H9 (cell line): ENCODE data around the gene TMSB10. TPM values are rescaled to one million over a fixed set of nuclear protein-coding genes. Genes with fewer than 3 reads are reported as not detected.

Experiments used
- DNase-seq: peaks from one replicate; pipeline ENCODE4 v3.0.0-alpha.2; 2017
- H2AFZ ChIP-seq: one replicate; pipeline ENCODE4 v1.6.1; 2013; ENCODE audit warnings: mild to moderate bottlenecking, low read length, control low read depth, moderate library complexity
- H2AK5ac ChIP-seq: 2 replicates; pipeline ENCODE4 v1.6.1; 2013; ENCODE audit warnings: low read length, control low read depth, mixed read lengths; ENCODE audit not compliant: insufficient read length
- H2BK120ac ChIP-seq: one replicate; pipeline ENCODE4 v1.6.1; 2013; ENCODE audit warnings: low read depth, mild to moderate bottlenecking, low read length, control low read depth, inconsistent platforms; ENCODE audit not compliant: poor library complexity, severe bottlenecking
- H2BK12ac ChIP-seq: 2 replicates; pipeline ENCODE4 v1.6.1; 2013; ENCODE audit warnings: low read length, control low read depth, mixed read lengths, low read depth; ENCODE audit not compliant: insufficient read length
- H2BK15ac ChIP-seq: 2 replicates; pipeline ENCODE4 v1.6.1; 2013; ENCODE audit warnings: low read depth, low read length, control low read depth
- H2BK20ac ChIP-seq: one replicate; pipeline ENCODE4 v1.6.1; 2013; ENCODE audit warnings: low read depth, mild to moderate bottlenecking, low read length, control low read depth, inconsistent platforms; ENCODE audit not compliant: poor library complexity, severe bottlenecking
- H2BK5ac ChIP-seq: 2 replicates; pipeline ENCODE4 v1.6.1; 2013; ENCODE audit warnings: low read length, control low read depth, mixed read lengths; ENCODE audit not compliant: insufficient read length
- H3K14ac ChIP-seq: 2 replicates; pipeline ENCODE4 v1.6.1; 2013; ENCODE audit warnings: low read length, control low read depth; ENCODE audit not compliant: insufficient read depth
- H3K18ac ChIP-seq: 2 replicates; pipeline ENCODE4 v1.6.1; 2013; ENCODE audit warnings: low read depth, mild to moderate bottlenecking, mixed read lengths, low read length, control low read depth; ENCODE audit not compliant: insufficient read length
- H3K23ac ChIP-seq: 2 replicates; pipeline ENCODE4 v1.6.1; 2013; ENCODE audit warnings: low read length, control low read depth, mixed read lengths, low read depth; ENCODE audit not compliant: insufficient read length
- H3K23me2 ChIP-seq: 2 replicates; pipeline ENCODE4 v1.6.1; 2013; ENCODE audit warnings: low read depth, mild to moderate bottlenecking, mixed read lengths, low read length, control low read depth; ENCODE audit not compliant: insufficient read length, poor library complexity, severe bottlenecking
- H3K27ac ChIP-seq: 2 replicates; pipeline ENCODE4 v1.5.1; 2013; ENCODE audit warnings: low read length, control low read depth, mixed read lengths, low read depth; ENCODE audit not compliant: insufficient read length
- H3K27me3 ChIP-seq: 2 replicates; pipeline ENCODE4 v1.6.1; 2013; ENCODE audit warnings: low read length, control low read depth, inconsistent platforms; ENCODE audit not compliant: insufficient read depth
- H3K4ac ChIP-seq: 2 replicates; pipeline ENCODE4 v1.6.1; 2013; ENCODE audit warnings: low read depth, mild to moderate bottlenecking, control low read depth, inconsistent platforms, low read length, moderate library complexity
- H3K4me1 ChIP-seq: 2 replicates; pipeline ENCODE4 v1.6.1; 2013; ENCODE audit warnings: low read length, control low read depth, inconsistent platforms; ENCODE audit not compliant: insufficient read depth
- H3K4me2 ChIP-seq: 2 replicates; pipeline ENCODE4 v1.6.1; 2013; ENCODE audit warnings: low read length, control low read depth, mixed read lengths; ENCODE audit not compliant: insufficient read length, insufficient read depth
- H3K56ac ChIP-seq: 2 replicates; pipeline ENCODE4 v1.6.1; 2013; ENCODE audit warnings: low read depth, mild to moderate bottlenecking, mixed read lengths, low read length, control low read depth; ENCODE audit not compliant: insufficient read length
- H3K79me1 ChIP-seq: 2 replicates; pipeline ENCODE4 v1.6.1; 2013; ENCODE audit warnings: low read depth, mild to moderate bottlenecking, moderate library complexity, low read length, control low read depth, inconsistent platforms; ENCODE audit not compliant: insufficient read depth, poor library complexity, severe bottlenecking
- H3K79me2 ChIP-seq: 2 replicates; pipeline ENCODE4 v1.6.1; 2013; ENCODE audit warnings: low read length, control low read depth, inconsistent platforms; ENCODE audit not compliant: insufficient read depth
- H3K9ac ChIP-seq: 2 replicates; pipeline ENCODE4 v1.6.1; 2013; ENCODE audit warnings: low read length, control low read depth, mixed read lengths; ENCODE audit not compliant: insufficient read length; ENCODE audit errors: extremely low read depth
- H3K9me3 ChIP-seq: one replicate; pipeline ENCODE4 v1.6.1; 2013; ENCODE audit warnings: low read depth, low read length, inconsistent platforms; ENCODE audit not compliant: control insufficient read depth
- H3T11ph ChIP-seq: one replicate; pipeline ENCODE4 v1.6.1; 2013; ENCODE audit warnings: mild to moderate bottlenecking, low read length, control low read depth, inconsistent platforms
- H4K20me1 ChIP-seq: one replicate; pipeline ENCODE4 v1.6.1; 2013; ENCODE audit not compliant: control insufficient read depth, insufficient read length, insufficient read depth
- H4K5ac ChIP-seq: 2 replicates; pipeline ENCODE4 v1.6.1; 2013; ENCODE audit warnings: low read depth, mild to moderate bottlenecking, mixed read lengths, low read length, control low read depth; ENCODE audit not compliant: insufficient read length
- H4K8ac ChIP-seq: replicated peaks from 2 replicates; pipeline ENCODE4 v1.6.1; 2013; ENCODE audit warnings: low read length, control low read depth, mixed read lengths, low read depth; ENCODE audit not compliant: insufficient read length
- H4K91ac ChIP-seq: 2 replicates; pipeline ENCODE4 v1.6.1; 2013; ENCODE audit warnings: low read depth, mild to moderate bottlenecking, moderate library complexity, mixed read lengths, low read length, control low read depth; ENCODE audit not compliant: insufficient read length
- H3K27ac Mint-ChIP-seq, 3 experiments: 2 replicates in 2 of 3; 3 replicates in 1 of 3; pipeline ENCODE4 v1.8.0; 2020 to 2021; ENCODE audit warnings: mixed read lengths in 3 of 3, mild to moderate bottlenecking in 1 of 3, moderate library complexity in 1 of 3
- H3K27me3 Mint-ChIP-seq: 2 replicates; pipeline ENCODE4 v1.8.0; 2021; ENCODE audit warnings: low read depth, mild to moderate bottlenecking, moderate library complexity, mixed read lengths
- H3K36me3 Mint-ChIP-seq, 3 experiments: 2 replicates in 2 of 3; 3 replicates in 1 of 3; pipeline ENCODE4 v1.8.0; 2020 to 2021; ENCODE audit warnings: low read depth in 3 of 3, mixed read lengths in 3 of 3; ENCODE audit not compliant: insufficient read depth in 1 of 3
- H3K4me1 Mint-ChIP-seq, 2 experiments: 2 replicates each; pipeline ENCODE4 v1.8.0; 2020; ENCODE audit warnings: mixed read lengths in 2 of 2
- H3K4me3 Mint-ChIP-seq, 2 experiments: 2 replicates in 1 of 2; 3 replicates in 1 of 2; pipeline ENCODE4 v1.8.0; 2020 to 2021; ENCODE audit warnings: mild to moderate bottlenecking in 2 of 2, mixed read lengths in 2 of 2, moderate library complexity in 1 of 2
- H3K9me3 Mint-ChIP-seq, 2 experiments: 2 replicates in 1 of 2; 3 replicates in 1 of 2; pipeline ENCODE4 v1.8.0; 2020; ENCODE audit warnings: mild to moderate bottlenecking in 2 of 2, mixed read lengths in 2 of 2, moderate library complexity in 1 of 2
- CTCF ChIP-seq: fragments of 200-600 bp; sonication (generic); conservative IDR thresholded peaks from 3 replicates; pipeline ENCODE4 v1.8.0; 2021; ENCODE audit warnings: antibody characterized with exemption, mild to moderate bottlenecking
- WGBS: extraction: QIAGEN DNeasy Blood & Tissue Kit; methylation state at CpG from one replicate; pipeline ENCODE4 v1.1.7; 2013; ENCODE audit warnings: missing lambda C conversion rate, low lambda C conversion rate, mixed read lengths; ENCODE audit not compliant: insufficient read length; ENCODE audit errors: extremely low coverage; 5-methylcytosine and 5-hydroxymethylcytosine counted together
- total RNA-seq: library from RNA; stranded (reverse); gene quantifications from 2 replicates; pipeline ENCODE4 v1.2.1, GENCODE V29; 2021

Gene TMSB10
- total RNA-seq, 1 experiment from 2014 or later = 755 TPM

DNA sequence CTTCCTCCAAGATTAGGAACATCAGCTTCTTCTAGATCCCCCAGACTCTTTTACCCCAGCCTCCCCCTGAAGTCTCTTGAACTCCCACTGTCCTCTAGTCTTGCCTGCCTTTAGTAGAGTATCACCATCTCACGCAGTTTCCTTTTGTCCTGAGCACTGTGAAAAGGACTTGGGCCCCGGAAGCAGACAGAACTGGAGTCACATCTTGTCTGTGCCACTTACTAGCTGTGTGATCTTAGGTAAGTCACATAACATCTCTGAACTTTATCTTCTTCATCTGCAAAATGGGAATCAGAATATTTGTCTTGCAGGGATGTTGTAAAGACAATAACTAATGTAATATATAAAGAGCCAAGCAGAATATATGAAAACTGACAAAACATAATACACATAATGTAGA is 16.1 kb upstream of the TMSB10 start:
- no peaks in the 10 kb centered on the region; a peak in 1 of 5 replicates for H3K9me3 Mint-ChIP-seq
- H3K9ac ChIP-seq = no peak overlapping the region
- H3K4me2 ChIP-seq = no peak overlapping the region
- no peak overlapping the region for H2AFZ ChIP-seq
- peaks cover 3% of the 10 kb centered on the region for H4K20me1 ChIP-seq
- no peak overlapping the region for H3K4me3 Mint-ChIP-seq
- H3K14ac ChIP-seq = no peak overlapping the region
- no peaks in the 10 kb centered on the region for H3K23me2 ChIP-seq
- peaks cover 6% of the 10 kb centered on the region in 2 experiments for H3K4me1 Mint-ChIP-seq
- H3K79me2 ChIP-seq = no peaks in the 10 kb centered on the region
- WGBS = no CpG with 5 or more reads among the region's 2 CpGs
- peaks cover 32% of the 10 kb centered on the region for H3K27me3 Mint-ChIP-seq
- no peak overlapping the region for H3K4ac ChIP-seq
- H2BK20ac ChIP-seq = no peak overlapping the region
- H3K23ac ChIP-seq = no peak overlapping the region
- no peak overlapping the region for H3K18ac ChIP-seq
- no peak overlapping the region for H2BK12ac ChIP-seq
- no peak overlapping the region for H4K5ac ChIP-seq
- H2BK5ac ChIP-seq = no peak overlapping the region
- H2BK120ac ChIP-seq = no peak overlapping the region
- H3K27me3 ChIP-seq = no peaks in the 10 kb centered on the region; the same call in 1 of the 2 replicates
- no peak overlapping the region for H4K91ac ChIP-seq
- no peak for TF ChIP-seq CTCF
- no peak overlapping the region for H2AK5ac ChIP-seq
- no peaks in the 10 kb centered on the region for H3K9me3 ChIP-seq
- H3T11ph ChIP-seq = no peak overlapping the region
- no peak overlapping the region for H4K8ac ChIP-seq
- no peak overlapping the region for H3K27ac ChIP-seq
- no peaks in the 10 kb centered on the region for H3K79me1 ChIP-seq
- no peaks in the 10 kb centered on the region; a peak in 1 of 7 replicates for H3K36me3 Mint-ChIP-seq
- H3K56ac ChIP-seq = no peak overlapping the region
- no peak overlapping the region for H3K27ac Mint-ChIP-seq
- peaks cover 3% of the 10 kb centered on the region; the same call in 1 of the 2 replicates for H3K4me1 ChIP-seq
- H2BK15ac ChIP-seq = no peak overlapping the region
- DNase-seq = no peak
